HG03139 (cell line): ENCODE measurements around the gene SORCS2.

Source experiments
- ATAC-seq: cut with Tn5 transposase; IDR thresholded peaks from one replicate; pipeline ENCODE4 v1.9.1; 2021; ENCODE audit not compliant: unreplicated experiment

Gene SORCS2

GRCh38 chr4:7319024-7319423, 126.7 kb downstream of the SORCS2 start:
- ATAC-seq, result no peak

- ATAC-seq, result no peak
Measured at GRCh38 chr4:7320206-7320797, 128.0 kb downstream of the SORCS2 start.

- no peak for ATAC-seq
Measured at GRCh38 chr4:7322166-7322991, 130.0 kb downstream of the SORCS2 start.

- ATAC-seq, result no peak
Measured at GRCh38 chr4:7323461-7323871, 131.1 kb downstream of the SORCS2 start.

- no peak for ATAC-seq
Measured at GRCh38 chr4:7323872-7324650, 131.7 kb downstream of the SORCS2 start.

- ATAC-seq, result no peak
Measured at GRCh38 chr4:7324651-7325121, 132.3 kb downstream of the SORCS2 start.

GRCh38 chr4:7325541-7325940, 133.2 kb downstream of the SORCS2 start:
- ATAC-seq, result no peak

GRCh38 chr4:7326306-7326692, 134.0 kb downstream of the SORCS2 start:
- ATAC-seq, result no peak

GRCh38 chr4:7326693-7327340, 134.5 kb downstream of the SORCS2 start:
- no peak for ATAC-seq

GRCh38 chr4:7327341-7327885, 135.1 kb downstream of the SORCS2 start:
- ATAC-seq, result no peak

GRCh38 chr4:7328162-7328912, 136.0 kb downstream of the SORCS2 start:
- ATAC-seq, result no peak

- ATAC-seq, result no peak
Measured at GRCh38 chr4:7328913-7329638, 136.7 kb downstream of the SORCS2 start.

- no peak for ATAC-seq
Measured at GRCh38 chr4:7330031-7330596, 137.8 kb downstream of the SORCS2 start.

GRCh38 chr4:7330811-7331681, 138.7 kb downstream of the SORCS2 start:
- no peak for ATAC-seq

- no peak for ATAC-seq
Measured at GRCh38 chr4:7331682-7332000, 139.3 kb downstream of the SORCS2 start.

- no peak for ATAC-seq
Measured at GRCh38 chr4:7332216-7333023, 140.1 kb downstream of the SORCS2 start.

GRCh38 chr4:7333024-7333780, 140.9 kb downstream of the SORCS2 start:
- no peak for ATAC-seq
